Gastrocnemius medialis (tissue), 4 donors: Measurements from ENCODE around the gene GMPPB. TPM values are rescaled to one million over a fixed set of nuclear protein-coding genes. Genes with fewer than 3 reads are reported as not detected.

Experiments
- ATAC-seq, 2 donors: fragments of 150-250 bp; one replicate each; pipeline ENCODE4 v1.9.1; 2016
- DNase-seq, 2 donors: peaks; one replicate each; pipeline ENCODE4 v3.0.0-alpha.2; 2019
- H3K27ac ChIP-seq, 4 donors: fragments of 200-600 bp; sonication (generic); 1 replicate in 1 of 4; 2 replicates in 3 of 4; pipeline ENCODE4 v1.5.1; 2016 to 2018; ENCODE audit warnings: mild to moderate bottlenecking in 2 of 4, moderate library complexity in 1 of 4
- H3K27me3 ChIP-seq, 3 donors: fragments of 200-600 bp; sonication (generic) in 2 of 3; 1 replicate in 1 of 3; 2 replicates in 2 of 3; pipeline versions ENCODE4 v1.5.1 to v1.6.0; 2016 to 2019; ENCODE audit warnings: mild to moderate bottlenecking in 1 of 3, moderate library complexity in 1 of 3
- H3K36me3 ChIP-seq, 2 donors: fragments of 200-600 bp; sonication (generic) in 1 of 2; one replicate each; pipeline ENCODE4 v1.5.1; 2017 to 2018
- H3K4me1 ChIP-seq, 2 donors: fragments of 200-600 bp; sonication (generic) in 1 of 2; one replicate each; pipeline ENCODE4 v1.5.1; 2016 to 2017; ENCODE audit warnings: mild to moderate bottlenecking in 2 of 2
- H3K4me3 ChIP-seq, 4 donors: fragments of 200-600 bp; sonication (generic) in 3 of 4; 1 replicate in 1 of 4; 2 replicates in 3 of 4; pipeline ENCODE4 v1.5.1; 2016 to 2019; ENCODE audit warnings: mild to moderate bottlenecking in 2 of 4
- H3K9me3 ChIP-seq, 3 donors: fragments of 200-600 bp; sonication (generic) in 2 of 3; 1 replicate in 1 of 3; 2 replicates in 2 of 3; pipeline ENCODE4 v1.5.1; 2016 to 2019
- CTCF ChIP-seq, 5 experiments: fragments of 450-650 bp in 3 of 5; fragments of 200-600 bp in 2 of 5; sonication (generic) in 2 of 5; IDR thresholded peaks in 4 of 5; conservative IDR thresholded peaks in 1 of 5; 1 replicate in 4 of 5; 2 replicates in 1 of 5; pipeline ENCODE4 v1.5.1; 2016 to 2019; ENCODE audit warnings: antibody characterized with exemption in 5 of 5, mild to moderate bottlenecking in 3 of 5, moderate library complexity in 3 of 5
- POLR2A ChIP-seq, 2 donors: fragments of 450-650 bp; IDR thresholded peaks; one replicate each; pipeline ENCODE4 v1.6.1; 2017; ENCODE audit warnings: antibody characterized with exemption in 2 of 2, mild to moderate bottlenecking in 2 of 2, moderate library complexity in 2 of 2
- in situ Hi-C, 4 donors: fragments of 200-750 bp; cut with MboI; loops; one replicate each; pipeline versions ENCODE4 v1.15.0 to v1.8.0; 2017; ENCODE audit warnings: low sequenced_read_pairs in 4 of 4
- intact Hi-C: fragments of 100-400 bp; cut with DNase I; formaldehyde crosslinking; loops from one replicate; pipeline ENCODE4 v1.15.1; 2023; ENCODE audit warnings: low total_unique reads
- total RNA-seq, 4 donors: library from RNA; depleted of rRNA; stranded (reverse); fragments of >200 nt; gene quantifications; one replicate each; pipeline versions ENCODE4 v1.1.0 to v1.2.3, GENCODE V29; 2016

Gene GMPPB
- total RNA-seq, 4 donors from 2014 or later: 14.2 to 26.1 (median 17.0) TPM

- H3K36me3 ChIP-seq: peaks cover 0 to 70% of the 10 kb centered on the region in 2 donors
- no peak for TF ChIP-seq POLR2A (IDR thresholded peaks at IDR 0.05)
- TF ChIP-seq CTCF (IDR thresholded peaks at IDR 0.05 in 4 of 5, conservative IDR thresholded peaks at IDR 0.05 in 1 of 5): no peak
- no peaks in the 10 kb centered on the region for H3K27me3 ChIP-seq
- no peak overlapping the region for H3K4me3 ChIP-seq
- ATAC-seq (no peak), DNase-seq (no peak)
- no peaks in the 10 kb centered on the region for H3K4me1 ChIP-seq
- in situ Hi-C loops: no loop called here
- no peaks in the 10 kb centered on the region for H3K9me3 ChIP-seq
- intact Hi-C loops: loop anchor here (1.0 to 5.0 kb wide), 2 partner anchors 135 to 203 kb away; no protein-coding TSS in a partner anchor
- H3K27ac ChIP-seq: peak overlapping the region in 2 of 4 donors; percentile 32 to 68
Observed at GRCh38 chr3:49703956-49704355, 19.8 kb downstream of the GMPPB start.

- no peak for TF ChIP-seq POLR2A (IDR thresholded peaks at IDR 0.05)
- peak; percentile 75 to 84 (median 80) for TF ChIP-seq CTCF (IDR thresholded peaks at IDR 0.05 in 4 of 5, conservative IDR thresholded peaks at IDR 0.05 in 1 of 5)
- H3K27ac ChIP-seq: peak overlapping the region in 2 of 4 donors; percentile 32 to 68
- no peaks in the 10 kb centered on the region for H3K4me1 ChIP-seq
- no peaks in the 10 kb centered on the region for H3K9me3 ChIP-seq
- H3K27me3 ChIP-seq: no peaks in the 10 kb centered on the region
- H3K4me3 ChIP-seq: no peak overlapping the region
- peaks cover 0 to 74% of the 10 kb centered on the region in 2 donors for H3K36me3 ChIP-seq
- intact Hi-C loops: loop anchor here (1.0 to 5.0 kb wide), 2 partner anchors 136 to 204 kb away; no protein-coding TSS in a partner anchor
- in situ Hi-C loops: no loop called here
- ATAC-seq (peak; percentile 84 to 90), DNase-seq (peak in 1 of 2 donors; percentile 75)
Observed at GRCh38 chr3:49703443-49703927, 20.3 kb downstream of the GMPPB start.

- in situ Hi-C loops (no loop called here), intact Hi-C loops (loop anchor here (1.0 to 5.0 kb wide), 2 partner anchors 137 to 205 kb away; no protein-coding TSS in a partner anchor)
- ATAC-seq (no peak), DNase-seq (no peak)
- Histone ChIP-seq H3K27ac (peak overlapping the region in 1 of 4 donors; percentile 68), H3K9me3 (no peaks in the 10 kb centered on the region), H3K4me3 (no peak overlapping the region), H3K36me3 (peaks cover 0 to 82% of the 10 kb centered on the region in 2 donors), H3K27me3 (no peaks in the 10 kb centered on the region), H3K4me1 (no peaks in the 10 kb centered on the region)
- no peak for TF ChIP-seq CTCF (IDR thresholded peaks at IDR 0.05 in 4 of 5, conservative IDR thresholded peaks at IDR 0.05 in 1 of 5)
- no peak for TF ChIP-seq POLR2A (IDR thresholded peaks at IDR 0.05)
Observed at GRCh38 chr3:49702672-49703071, 21.1 kb downstream of the GMPPB start.

- intact Hi-C loops: loop anchor here (5.0 kb wide), 1 partner anchor 206 kb away; no protein-coding TSS in a partner anchor
Observed at GRCh38 chr3:49701388-49702077, 22.2 kb downstream of the GMPPB start.

More at GRCh38 chr3:49701388-49702077, 22.2 kb downstream of the GMPPB start:
- H3K27ac ChIP-seq: peak overlapping the region in 1 of 4 donors; percentile 98
- H3K36me3 ChIP-seq: peaks cover 0 to 74% of the 10 kb centered on the region in 2 donors
- no peaks in the 10 kb centered on the region for H3K27me3 ChIP-seq
- TF ChIP-seq CTCF (IDR thresholded peaks at IDR 0.05 in 4 of 5, conservative IDR thresholded peaks at IDR 0.05 in 1 of 5): peak in 4 of 5 experiments; percentile 29 to 52 (median 37)
- TF ChIP-seq POLR2A (IDR thresholded peaks at IDR 0.05): no peak
- H3K9me3 ChIP-seq: no peaks in the 10 kb centered on the region
- no peak overlapping the region for H3K4me3 ChIP-seq
- peaks cover 0 to 5% of the 10 kb centered on the region in 2 donors for H3K4me1 ChIP-seq
- DNase-seq (no peak), ATAC-seq (no peak)
- in situ Hi-C loops: no loop called here
